Activated CD4-positive, alpha-beta T cell treated with anti-CD3 and anti-CD28 coated beads, Interleukin-2, amount 50 U/mL, for 1 hour (primary cell): ENCODE data around the gene FN3KRP.

Source experiments
- DNase-seq: peaks from one replicate; pipeline ENCODE4 v3.0.0-alpha.2; 2020

FN3KRP gene

GRCh38 chr17:82687871-82688270 lies 28.6 kb upstream of the FN3KRP start:
- DNase-seq = no peak

- DNase-seq = no peak
Observed at GRCh38 chr17:82689077-82689476, 27.4 kb upstream of the FN3KRP start.

- no peak for DNase-seq
Observed at GRCh38 chr17:82690786-82691489, 25.6 kb upstream of the FN3KRP start.

- DNase-seq = no peak
Observed at GRCh38 chr17:82691714-82692113, 24.8 kb upstream of the FN3KRP start.

- DNase-seq = no peak
Observed at GRCh38 chr17:82692268-82692667, 24.2 kb upstream of the FN3KRP start.

GRCh38 chr17:82693168-82693867 lies 23.2 kb upstream of the FN3KRP start:
- DNase-seq = no peak

GRCh38 chr17:82694647-82695046 lies 21.9 kb upstream of the FN3KRP start:
- no peak for DNase-seq

GRCh38 chr17:82696259-82696658 lies 20.2 kb upstream of the FN3KRP start:
- no peak for DNase-seq

GRCh38 chr17:82696916-82697807 lies 19.3 kb upstream of the FN3KRP start:
- DNase-seq = peak; percentile 6

GRCh38 chr17:82697808-82698064 lies 18.8 kb upstream of the FN3KRP start:
- no peak for DNase-seq

- DNase-seq = peak; percentile 99
Observed at GRCh38 chr17:82698065-82698973, 18.2 kb upstream of the FN3KRP start, which contains the start of gene RAB40B. TSS of gene RAB40B (minus strand) at chr17:82698698. CDS start at chr17:82698596, 102 bp downstream.

- DNase-seq = no peak
Observed at GRCh38 chr17:82698974-82699442, 17.5 kb upstream of the FN3KRP start.

GRCh38 chr17:82699551-82699950 lies 17.0 kb upstream of the FN3KRP start:
- no peak for DNase-seq

GRCh38 chr17:82702231-82702927 lies 14.1 kb upstream of the FN3KRP start:
- DNase-seq = no peak

GRCh38 chr17:82703036-82703745 lies 13.3 kb upstream of the FN3KRP start:
- no peak for DNase-seq

GRCh38 chr17:82703935-82704865 lies 12.3 kb upstream of the FN3KRP start:
- no peak for DNase-seq

- no peak for DNase-seq
Observed at GRCh38 chr17:82704886-82705285, 11.6 kb upstream of the FN3KRP start.

GRCh38 chr17:82705756-82706155 lies 10.8 kb upstream of the FN3KRP start:
- no peak for DNase-seq

- no peak for DNase-seq
Observed at GRCh38 chr17:82709024-82709675, 7.4 kb upstream of the FN3KRP start.
